NCI-H510A treated with DMSO at 0.1 percent for 48 hours (cell line): Measurements from ENCODE around the gene CD2.

Source experiments
- DNase-seq: peaks from one replicate; lab custom pipeline; 2025; lab: John Stamatoyannopoulos, UW

Gene CD2

DNA sequence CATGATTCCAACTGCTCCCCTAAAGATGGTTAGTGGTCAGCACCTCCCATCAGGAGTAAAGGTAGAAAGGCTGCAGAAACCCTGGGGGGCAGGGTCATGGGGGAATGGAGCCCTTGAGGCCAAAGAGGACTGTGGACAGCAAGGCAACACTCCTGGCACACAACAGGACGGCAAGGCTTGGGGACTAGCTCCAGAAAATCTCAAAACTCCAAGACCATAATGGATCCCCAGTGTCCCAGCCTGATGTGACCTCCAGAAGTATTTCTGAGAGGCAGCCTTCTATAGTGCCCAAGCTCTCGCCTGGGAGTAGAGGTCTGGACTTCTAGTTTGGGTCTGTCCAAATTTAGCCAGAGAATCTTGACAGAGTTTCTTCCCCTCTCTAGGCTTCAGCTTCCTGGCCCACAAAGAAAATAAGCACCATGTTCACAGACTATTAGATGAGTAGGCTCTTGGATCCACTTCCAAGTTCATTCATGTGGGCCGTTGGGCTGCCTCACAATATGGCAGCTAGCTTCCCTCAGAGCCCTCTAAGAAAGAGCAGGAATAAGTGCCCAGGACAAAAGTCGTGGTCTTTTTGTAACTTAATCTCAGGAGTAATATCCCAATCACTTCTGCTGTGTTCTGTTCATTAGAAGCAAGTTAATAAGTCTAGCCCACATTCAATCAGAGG lies 6.9 kb downstream of the CD2 start:
- no peak for DNase-seq

DNA sequence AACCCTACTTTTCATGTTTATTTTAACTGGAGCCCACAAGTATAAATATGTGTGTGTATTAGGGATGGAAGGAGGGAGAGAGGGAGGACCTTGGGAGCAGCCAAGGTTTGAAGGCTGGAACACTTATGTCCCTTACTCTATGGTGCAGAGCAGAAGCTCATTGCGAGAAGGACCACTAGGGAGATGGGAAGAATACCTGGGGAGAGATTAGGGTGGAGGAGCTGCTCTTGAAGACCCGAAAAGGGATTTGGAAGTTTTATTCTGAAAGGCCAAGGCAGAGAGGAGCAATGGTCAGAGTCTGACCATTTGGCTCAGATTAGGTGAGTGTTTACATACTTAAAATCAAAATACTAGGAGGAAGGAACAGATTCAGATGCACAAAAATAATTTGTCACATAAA lies 8.1 kb downstream of the CD2 start:
- DNase-seq, result no peak

DNA sequence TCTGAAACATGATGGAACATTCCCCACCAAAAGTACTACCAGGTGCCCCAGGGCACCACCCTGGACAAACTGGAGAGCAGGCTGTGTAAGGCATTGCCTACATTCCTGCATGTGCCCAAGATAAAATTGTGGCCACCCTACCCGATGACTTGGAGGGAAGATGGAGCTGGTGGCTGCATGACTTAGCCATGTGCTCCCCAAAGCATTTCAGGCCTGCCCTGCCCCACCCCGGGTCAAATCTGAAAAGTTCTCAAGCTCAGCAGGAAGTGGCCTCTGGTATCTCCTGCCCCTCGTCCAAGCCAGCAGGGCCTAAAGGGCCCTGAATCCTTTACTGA lies 8.5 kb downstream of the CD2 start:
- no peak for DNase-seq

DNA sequence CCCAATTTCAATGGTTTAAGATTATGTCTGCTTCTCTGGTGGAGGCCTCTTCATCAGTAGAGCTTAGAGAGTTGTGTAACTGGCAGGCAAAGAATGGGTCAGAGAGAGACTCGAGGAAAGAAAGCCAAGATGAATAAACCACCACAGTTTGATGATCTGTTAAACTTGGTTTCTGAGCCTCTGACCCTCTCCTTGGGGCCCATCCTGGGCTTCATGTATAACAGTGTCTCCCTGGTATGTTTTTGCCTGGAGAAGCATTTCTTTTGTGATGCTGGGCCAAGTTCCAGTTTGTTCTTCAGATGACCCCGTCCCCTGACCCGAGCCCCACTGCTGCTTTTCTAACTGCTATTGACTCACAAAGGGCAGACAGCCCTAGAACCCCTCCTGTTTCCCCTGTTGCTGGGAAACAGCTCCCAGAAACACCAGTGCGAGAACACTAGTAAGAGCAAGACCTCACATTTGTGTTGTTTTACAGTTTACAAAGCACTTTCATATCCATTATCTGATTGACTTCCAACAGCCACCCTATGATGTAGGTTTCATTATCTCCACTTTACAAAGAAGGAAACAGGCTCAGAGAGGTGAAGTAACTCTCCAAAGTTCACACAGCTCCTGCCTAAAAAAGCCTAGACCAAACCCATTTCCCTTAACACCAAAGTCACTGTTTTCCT lies 9.0 kb downstream of the CD2 start:
- DNase-seq, result no peak

DNA sequence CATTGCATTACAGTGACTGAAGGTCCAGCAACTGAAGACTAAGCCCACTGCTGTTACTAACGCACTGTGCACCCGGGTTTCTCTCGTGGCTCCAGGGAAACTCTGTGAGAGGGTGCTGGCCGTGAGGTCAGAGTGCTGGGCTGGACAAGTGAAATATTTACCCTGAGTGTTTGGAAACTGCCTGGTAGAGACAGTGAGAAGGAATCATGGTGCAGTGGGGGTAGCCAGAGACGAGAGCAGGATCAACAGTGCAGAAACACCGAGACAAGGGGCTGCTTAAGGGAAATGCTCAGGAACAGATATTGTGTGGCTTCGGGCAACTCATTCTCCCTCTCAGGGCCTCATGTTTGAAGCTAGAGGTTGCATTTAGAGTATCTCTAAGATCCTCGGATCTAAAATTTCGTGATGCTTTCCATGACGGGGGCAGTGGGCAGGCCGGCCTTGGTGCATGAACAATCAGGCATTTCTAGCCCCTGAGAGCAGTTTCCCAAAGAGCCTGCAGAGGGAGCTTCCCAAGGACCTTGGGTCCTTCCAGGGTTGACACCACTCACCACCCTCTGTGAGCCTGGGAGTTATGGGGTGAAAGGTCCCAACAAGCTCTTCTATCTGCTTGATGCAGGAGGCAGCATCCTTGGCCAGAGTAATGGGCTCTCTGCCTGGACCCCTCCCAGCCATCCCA lies 9.7 kb downstream of the CD2 start:
- DNase-seq, result no peak

DNA sequence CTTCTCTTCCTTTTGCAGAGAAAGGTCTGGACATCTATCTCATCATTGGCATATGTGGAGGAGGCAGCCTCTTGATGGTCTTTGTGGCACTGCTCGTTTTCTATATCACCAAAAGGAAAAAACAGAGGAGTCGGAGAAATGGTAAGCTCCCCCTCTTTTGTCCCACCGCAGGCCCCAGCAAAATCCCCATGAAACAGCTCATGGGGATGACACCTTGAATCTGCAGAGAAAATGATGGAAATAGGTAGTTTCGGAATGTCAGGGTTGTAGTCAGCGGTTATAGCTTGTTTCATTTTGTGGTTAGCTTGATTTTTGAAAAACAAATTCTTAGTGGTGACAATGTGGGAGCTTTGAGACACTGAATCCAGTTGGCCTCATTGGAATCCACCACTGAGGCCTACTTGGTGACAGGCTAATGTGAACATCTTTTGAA lies 10.3 kb downstream of the CD2 start:
- no peak for DNase-seq

DNA sequence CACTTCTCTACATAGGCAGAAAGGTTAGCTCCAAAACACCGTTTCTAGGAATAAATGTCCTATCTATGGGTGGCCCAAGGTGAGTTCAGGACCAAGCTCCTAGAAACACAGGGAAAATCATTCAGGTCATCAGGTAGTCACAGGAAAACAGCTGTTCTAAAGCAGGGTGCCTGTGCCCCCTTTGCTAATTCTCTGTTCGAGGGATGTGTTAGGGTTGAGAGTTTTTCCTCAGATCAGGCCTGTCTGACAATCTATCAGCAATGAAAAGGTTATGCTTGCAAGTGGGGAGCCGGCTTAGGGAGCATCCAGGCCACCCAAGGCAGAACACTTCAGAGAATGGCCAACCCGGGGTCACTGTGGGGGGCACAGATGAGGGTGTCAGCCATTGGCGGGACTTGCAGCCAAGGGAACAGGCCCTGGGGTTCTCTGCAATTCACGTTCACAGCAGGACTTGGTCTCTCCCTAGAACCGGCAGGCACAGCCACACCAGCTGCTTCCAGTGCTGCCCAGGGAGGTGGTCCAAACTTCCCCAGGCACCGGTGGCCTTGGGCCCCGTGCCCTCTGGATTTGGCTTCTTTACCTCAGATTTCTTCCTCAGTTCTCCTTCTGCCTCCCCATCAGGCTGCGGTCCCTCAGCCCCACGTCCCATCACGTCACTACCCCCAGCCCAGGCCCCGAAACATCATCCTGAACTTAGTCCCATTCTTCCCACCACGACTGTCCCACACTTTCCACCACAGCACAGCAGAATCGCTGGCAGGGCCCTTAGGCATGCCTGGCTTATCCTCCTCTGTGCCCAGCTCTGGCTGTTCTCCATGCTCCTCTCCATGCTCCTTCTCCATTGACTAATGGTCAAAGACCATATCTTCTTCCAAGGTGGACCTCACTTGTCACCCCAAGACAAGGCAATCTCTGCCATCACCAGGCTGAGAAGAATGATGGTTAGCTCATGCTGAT lies 11.0 kb downstream of the CD2 start:
- DNase-seq, result no peak

DNA sequence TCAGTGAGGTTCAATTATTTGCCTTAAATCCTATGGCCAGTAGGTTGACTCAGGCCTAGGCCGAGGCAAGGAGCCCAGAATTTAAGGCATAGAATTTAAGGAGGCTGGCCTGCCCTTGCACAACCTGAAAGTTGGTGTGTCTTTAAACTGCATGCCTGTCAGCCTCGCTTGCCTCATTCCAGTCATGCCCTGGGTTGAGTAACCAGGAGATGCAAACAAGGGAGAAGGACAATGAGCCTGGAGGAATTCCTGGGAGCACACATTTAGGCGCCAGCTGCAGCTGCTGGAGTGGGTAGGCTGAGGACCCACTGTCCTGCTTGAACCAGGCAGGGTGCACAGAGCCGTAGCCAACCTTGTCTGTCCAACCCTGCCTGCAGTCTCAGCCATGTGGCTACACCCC lies 11.7 kb downstream of the CD2 start:
- no peak for DNase-seq

DNA sequence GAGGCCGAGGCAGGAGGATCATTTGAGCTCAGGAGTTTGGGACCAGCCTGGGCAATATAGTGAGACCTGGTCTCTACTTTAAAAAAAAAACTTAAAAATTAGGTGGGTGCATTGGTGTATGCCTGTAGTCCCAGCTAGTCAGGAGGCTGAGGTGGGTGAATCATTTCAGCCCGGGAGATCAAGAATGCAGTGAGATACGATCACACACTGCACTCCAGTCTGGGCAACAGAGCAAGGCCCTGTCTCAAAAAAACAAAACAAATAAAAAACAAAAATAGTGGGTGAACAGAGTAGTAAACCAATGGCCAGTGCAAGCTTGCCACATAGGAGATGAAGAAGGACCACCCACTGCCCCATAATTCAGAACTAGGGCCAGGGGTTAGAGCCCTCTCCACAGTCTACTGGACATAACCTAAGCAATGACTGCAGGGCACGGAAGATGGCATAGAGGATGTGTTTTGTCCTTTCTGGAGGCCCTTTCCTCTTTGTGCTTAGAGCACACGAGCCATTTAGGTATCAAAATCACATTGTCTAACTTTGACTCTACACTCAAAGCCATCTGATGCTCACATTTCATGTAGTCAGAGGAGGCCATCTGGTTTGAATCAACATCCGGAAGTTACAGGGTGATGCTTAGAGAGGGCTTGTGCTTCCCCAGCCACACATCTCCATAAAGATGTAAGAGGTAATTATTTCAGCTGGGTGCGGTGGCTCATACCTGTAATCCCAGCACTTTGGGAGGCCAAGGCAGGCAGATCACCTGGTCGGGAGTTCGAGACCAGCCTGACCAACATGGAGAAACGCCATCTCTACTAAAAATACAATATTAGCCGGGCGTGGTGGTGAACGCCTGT lies 12.6 kb downstream of the CD2 start:
- no peak for DNase-seq

DNA sequence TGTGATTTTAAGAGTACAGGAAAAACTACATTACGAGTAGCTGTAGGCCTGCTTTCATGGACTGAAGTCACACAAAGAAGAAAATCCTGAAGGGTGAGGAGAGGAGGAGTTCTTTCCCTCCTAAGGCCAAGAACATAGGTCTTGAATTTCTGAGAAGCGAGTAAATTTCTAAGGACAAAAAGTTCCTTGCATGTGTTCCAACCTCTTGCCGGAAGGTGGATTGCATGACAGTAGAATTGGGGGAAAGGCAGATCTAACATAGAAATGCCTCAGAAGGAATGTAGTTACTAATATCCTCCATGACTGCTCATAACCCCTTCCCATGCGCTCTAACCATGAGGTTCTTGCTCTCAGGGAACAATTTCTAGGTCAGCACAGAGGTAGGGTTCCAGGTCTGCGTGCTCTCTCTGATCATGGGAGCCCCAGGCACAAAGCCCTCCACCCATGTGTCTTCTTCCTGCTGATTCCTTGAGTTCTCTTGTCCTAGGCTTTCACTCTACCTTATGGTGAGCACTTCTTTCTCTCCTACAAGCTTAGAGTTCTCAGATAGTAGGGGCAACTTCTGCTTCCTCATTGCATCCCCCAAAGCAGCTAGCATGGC lies 13.7 kb downstream of the CD2 start:
- DNase-seq, result no peak

DNA sequence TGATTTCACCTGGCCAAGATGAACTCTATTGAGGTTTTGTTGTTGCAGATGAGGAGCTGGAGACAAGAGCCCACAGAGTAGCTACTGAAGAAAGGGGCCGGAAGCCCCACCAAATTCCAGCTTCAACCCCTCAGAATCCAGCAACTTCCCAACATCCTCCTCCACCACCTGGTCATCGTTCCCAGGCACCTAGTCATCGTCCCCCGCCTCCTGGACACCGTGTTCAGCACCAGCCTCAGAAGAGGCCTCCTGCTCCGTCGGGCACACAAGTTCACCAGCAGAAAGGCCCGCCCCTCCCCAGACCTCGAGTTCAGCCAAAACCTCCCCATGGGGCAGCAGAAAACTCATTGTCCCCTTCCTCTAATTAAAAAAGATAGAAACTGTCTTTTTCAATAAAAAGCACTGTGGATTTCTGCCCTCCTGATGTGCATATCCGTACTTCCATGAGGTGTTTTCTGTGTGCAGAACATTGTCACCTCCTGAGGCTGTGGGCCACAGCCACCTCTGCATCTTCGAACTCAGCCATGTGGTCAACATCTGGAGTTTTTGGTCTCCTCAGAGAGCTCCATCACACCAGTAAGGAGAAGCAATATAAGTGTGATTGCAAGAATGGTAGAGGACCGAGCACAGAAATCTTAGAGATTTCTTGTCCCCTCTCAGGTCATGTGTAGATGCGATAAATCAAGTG lies 14.3 kb downstream of the CD2 start:
- no peak for DNase-seq

DNA sequence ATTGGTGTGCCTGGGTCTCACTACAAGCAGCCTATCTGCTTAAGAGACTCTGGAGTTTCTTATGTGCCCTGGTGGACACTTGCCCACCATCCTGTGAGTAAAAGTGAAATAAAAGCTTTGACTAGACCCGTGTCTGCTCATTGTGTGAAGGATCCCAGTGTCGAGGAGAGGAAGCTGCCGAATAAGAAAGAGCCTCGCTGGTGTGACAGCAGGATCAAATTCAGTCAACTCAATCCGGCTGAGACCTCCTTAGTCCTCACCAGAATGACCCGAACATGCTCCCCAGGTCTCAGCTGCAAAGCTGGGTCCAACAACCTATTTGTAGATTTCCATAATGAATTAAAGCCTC lies 14.8 kb downstream of the CD2 start:
- no peak for DNase-seq

DNA sequence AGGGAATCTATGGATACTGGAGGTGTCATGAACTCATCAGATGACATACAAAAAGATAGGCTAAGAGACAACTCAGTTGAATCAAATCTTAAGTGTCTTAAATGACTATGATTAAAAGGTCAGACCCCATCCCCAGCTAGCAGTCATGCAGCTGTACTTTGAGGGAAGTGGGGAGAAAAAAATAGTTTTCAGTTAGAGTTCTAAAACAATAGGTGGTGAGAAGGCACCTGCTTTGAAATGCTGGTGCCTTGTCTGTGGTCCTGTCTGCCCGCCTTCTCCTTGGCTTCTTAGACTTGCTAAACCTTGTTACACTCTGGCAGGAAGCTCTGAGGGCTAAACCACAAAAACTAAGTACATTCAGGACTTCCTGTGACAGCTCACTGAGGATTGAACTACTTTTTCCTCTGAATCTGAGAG lies 15.3 kb downstream of the CD2 start:
- no peak for DNase-seq

DNA sequence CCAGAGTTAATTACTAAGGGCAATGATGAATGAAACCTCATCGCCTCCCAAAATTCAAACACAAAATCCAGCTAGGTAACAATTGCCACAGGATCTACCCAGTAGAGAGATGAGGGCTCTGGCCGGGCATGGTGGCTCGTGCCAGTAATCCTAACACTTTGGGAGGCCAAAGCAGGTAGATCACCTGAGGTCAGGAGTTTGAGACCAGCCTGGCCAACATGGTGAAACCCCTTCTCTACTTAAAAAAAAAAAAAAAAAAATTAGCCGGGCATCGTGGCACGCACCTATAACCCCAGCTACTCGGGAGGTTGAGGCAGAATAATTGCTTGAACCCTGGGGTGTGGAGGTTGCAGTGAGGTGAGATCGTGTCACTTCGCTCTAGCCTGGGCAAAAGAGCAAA lies 15.8 kb downstream of the CD2 start:
- DNase-seq, result no peak

DNA sequence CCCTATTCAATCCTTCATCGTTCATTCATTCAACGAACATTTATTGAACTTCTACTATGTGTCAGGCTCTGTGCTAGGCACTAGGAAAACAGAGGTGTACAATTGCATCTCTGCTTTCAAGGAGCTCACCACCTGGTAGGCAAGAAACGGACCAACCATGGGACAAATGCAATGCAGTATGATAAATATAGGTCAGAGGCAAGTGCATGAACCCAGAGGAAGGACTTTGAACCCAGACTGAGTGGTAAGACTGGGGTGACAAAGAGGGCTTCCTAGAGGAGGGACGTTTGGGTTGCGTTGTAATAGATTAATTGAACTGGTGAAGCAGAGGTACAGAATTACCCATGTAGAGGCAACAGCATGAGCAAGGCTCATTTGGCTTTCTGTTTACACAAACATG lies 16.4 kb downstream of the CD2 start:
- DNase-seq, result no peak

DNA sequence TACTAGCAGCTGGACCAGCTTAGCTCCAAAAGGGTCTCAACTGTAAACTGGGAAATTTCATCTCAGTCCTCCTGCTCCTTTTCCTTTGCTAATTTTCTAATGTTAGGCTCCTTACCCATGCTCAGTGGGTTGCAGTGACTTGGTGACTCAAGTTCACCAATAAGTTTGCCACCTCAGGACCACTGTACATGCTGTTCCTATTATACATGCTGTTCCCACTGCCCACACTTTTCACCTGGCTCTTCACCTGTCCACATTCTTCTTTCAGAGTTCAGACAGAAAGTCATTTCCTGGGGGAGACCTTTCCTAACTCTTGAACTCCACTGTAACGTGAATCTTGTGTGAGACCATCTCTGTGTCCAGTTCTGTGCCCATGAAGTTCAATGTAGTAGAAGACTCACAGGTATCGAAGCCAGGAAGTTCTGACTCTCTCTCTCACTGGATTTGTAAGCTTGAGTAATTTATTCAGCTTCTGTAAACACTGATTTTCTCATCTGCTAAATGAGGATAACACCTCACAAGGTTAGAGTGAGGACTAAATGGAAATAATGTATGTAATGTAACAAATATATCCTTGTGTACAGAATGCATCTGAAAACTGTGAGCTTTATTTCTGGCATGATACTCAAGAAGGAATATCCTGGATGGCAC lies 17.9 kb downstream of the CD2 start:
- DNase-seq, result no peak

DNA sequence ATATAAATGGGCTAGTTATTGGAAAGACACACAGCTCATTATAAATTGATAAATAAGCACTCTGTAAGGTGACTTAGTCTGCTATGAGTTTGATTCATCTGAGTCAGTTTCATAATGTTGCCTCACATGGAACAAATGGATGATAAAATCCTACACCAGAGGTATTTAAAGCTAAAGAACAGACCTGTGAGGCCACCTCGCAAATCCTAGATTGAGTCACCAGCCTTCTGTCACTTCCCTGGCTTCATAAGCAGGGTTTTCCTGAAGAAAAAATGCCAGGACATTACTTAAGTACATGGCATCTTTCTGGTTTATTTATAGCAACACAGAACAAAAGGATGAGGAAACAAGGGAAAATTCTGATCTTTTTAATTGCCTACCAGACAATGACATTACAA lies 18.4 kb downstream of the CD2 start:
- DNase-seq, result no peak

DNA sequence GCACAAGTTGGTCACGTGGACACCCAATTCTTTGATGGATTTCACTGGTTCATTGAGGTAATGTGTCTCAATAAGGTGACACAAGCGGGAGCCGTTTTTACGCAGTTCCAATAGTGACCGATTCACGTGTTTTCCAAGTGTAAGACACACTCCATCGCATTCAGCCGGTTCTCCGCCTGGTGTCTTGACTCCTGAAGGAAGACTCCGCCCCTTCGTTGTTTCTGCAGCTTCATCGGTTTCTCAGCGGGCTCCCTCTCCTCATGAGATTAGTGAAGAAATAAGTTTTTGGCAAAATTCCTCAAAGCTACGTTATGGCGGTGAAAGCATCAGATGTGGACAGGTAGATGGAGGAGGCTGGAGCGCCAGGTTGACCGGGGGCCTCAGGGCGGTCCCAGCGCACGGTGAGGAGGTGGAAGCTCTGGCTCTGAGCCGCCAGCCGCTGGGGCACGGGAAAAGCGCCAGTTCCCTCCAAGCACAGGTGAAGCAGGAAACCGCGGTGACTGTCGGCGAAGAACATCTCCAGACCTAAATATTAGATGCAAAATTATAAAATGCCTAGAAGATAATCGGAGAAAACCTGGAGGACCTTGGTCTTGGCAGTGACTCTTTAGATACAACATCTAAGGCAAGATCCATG lies 21.0 kb downstream of the CD2 start:
- peak; percentile 37 for DNase-seq
